Astrocyte (in vitro differentiated cells and primary cell): ENCODE measurements around the gene PCSK5.

Experiments
- CTCF ChIP-seq: IDR thresholded peaks from 2 replicates; pipeline ENCODE4 v1.5.1; 2011; ENCODE audit warnings: low read depth, mild to moderate bottlenecking, inconsistent platforms, low read length, moderate library complexity; ENCODE audit not compliant: insufficient read depth
- EZH2 ChIP-seq: IDR thresholded peaks from 2 replicates; pipeline ENCODE4 v1.6.1; 2012; ENCODE audit warnings: mild to moderate bottlenecking, low read length, inconsistent platforms; ENCODE audit not compliant: insufficient read depth

GRCh38 chr9:75880618-75881017, 9.9 kb upstream of the PCSK5 start:
- TF ChIP-seq EZH2 (no peak), CTCF (no peak)
